Nephron (organoid): ENCODE results near the gene STRADB.

Experiments
- H3K27ac Mint-ChIP-seq, 3 experiments: 2 replicates each; pipeline ENCODE4 v1.8.0; 2020; ENCODE audit warnings: mixed read lengths in 3 of 3, mild to moderate bottlenecking in 2 of 3, moderate library complexity in 1 of 3
- H3K27me3 Mint-ChIP-seq: 2 replicates; pipeline ENCODE4 v1.8.0; 2021; ENCODE audit warnings: low read depth, mild to moderate bottlenecking, moderate library complexity, mixed read lengths
- H3K36me3 Mint-ChIP-seq: 2 replicates; pipeline ENCODE4 v1.8.0; 2020; ENCODE audit warnings: low read depth, mixed read lengths
- H3K4me1 Mint-ChIP-seq: 2 replicates; pipeline ENCODE4 v1.8.0; 2020; ENCODE audit warnings: mixed read lengths
- H3K4me3 Mint-ChIP-seq, 3 experiments: 2 replicates each; pipeline ENCODE4 v1.8.0; 2020; ENCODE audit warnings: mild to moderate bottlenecking in 3 of 3, mixed read lengths in 3 of 3, moderate library complexity in 2 of 3
- H3K9me3 Mint-ChIP-seq: 2 replicates; pipeline ENCODE4 v1.8.0; 2020; ENCODE audit warnings: mixed read lengths
- TF ChIP-seq, protein P1 (sequence below), 3 experiments: fragments of 200-600 bp; sonication (generic); IDR thresholded peaks; one replicate each; pipeline ENCODE4 v1.5.0; 2021; ENCODE audit warnings: antibody characterized with exemption in 3 of 3; ENCODE audit not compliant: unreplicated experiment in 3 of 3

The STRADB gene

DNA sequence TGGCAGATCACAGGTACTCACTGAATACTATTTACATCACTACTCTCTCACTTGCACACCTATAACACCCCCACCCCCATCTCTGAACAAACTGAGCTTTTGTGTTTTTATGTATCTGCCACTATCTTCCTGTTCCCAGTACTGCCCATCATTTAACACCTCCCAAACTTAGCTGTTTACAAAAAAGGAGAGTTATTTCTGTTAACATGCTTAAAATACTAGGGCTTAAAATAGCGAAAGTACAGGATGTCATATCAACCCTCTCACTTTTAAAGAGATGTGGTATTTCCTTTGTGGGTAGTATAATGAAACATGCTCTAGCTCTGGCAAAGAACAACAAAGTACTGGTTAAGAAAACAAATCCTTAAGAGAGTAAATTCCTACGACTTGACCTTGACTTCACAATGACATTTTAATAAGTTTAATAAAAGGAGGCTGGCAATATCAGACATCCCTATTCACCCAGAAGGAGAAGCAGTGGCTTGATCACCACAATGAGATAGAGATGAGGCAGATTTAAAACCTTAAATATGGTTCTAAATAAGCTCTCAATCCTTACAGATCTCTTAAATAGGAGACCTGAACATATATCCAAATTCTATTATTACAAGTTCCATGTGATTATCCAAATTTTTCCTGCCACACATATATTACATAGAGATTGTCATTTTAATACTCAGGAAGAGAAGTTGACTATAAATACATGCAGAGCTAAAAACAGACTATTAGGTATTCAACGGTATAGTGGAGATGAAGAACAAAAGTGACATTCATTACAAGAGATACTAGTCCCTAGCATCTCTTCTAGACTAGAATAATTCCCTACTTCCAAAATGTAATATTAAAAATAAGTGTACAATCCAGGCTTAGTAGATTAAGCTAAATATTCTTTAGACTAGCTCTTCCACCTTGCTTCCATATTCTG lies 37.2 kb upstream of the STRADB start:
- no peaks in the 10 kb centered on the region for H3K9me3 Mint-ChIP-seq
- TF ChIP-seq, protein P1, sequence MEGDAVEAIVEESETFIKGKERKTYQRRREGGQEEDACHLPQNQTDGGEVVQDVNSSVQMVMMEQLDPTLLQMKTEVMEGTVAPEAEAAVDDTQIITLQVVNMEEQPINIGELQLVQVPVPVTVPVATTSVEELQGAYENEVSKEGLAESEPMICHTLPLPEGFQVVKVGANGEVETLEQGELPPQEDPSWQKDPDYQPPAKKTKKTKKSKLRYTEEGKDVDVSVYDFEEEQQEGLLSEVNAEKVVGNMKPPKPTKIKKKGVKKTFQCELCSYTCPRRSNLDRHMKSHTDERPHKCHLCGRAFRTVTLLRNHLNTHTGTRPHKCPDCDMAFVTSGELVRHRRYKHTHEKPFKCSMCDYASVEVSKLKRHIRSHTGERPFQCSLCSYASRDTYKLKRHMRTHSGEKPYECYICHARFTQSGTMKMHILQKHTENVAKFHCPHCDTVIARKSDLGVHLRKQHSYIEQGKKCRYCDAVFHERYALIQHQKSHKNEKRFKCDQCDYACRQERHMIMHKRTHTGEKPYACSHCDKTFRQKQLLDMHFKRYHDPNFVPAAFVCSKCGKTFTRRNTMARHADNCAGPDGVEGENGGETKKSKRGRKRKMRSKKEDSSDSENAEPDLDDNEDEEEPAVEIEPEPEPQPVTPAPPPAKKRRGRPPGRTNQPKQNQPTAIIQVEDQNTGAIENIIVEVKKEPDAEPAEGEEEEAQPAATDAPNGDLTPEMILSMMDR (IDR thresholded peaks at IDR 0.05; ENCODE audit: unreplicated experiment in 3 of 3), result no peak
- H3K27me3 Mint-ChIP-seq, result no peaks in the 10 kb centered on the region
- peaks cover 26% of the 10 kb centered on the region for H3K36me3 Mint-ChIP-seq
- no peaks in the 10 kb centered on the region for H3K4me1 Mint-ChIP-seq
- H3K4me3 Mint-ChIP-seq, result no peak overlapping the region
- H3K27ac Mint-ChIP-seq, result no peak overlapping the region

DNA sequence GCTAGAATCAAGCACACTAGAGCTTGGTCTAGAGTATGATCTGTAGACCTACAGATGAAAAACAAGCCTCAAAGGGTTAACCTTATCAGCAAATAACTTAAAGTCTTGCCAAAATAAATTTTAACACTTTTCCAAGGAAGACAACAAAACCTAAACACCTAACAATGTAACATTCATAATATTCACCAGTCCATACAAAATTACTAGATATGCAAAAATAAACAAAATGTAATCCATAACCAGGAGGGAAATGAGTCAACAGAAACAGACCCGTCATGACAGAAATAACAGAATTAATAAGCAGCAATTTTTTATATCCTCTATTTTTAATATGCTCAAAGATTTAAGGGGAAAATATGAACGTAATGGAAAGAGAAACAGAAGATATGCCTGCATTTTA lies 36.4 kb upstream of the STRADB start:
- no peaks in the 10 kb centered on the region for H3K4me1 Mint-ChIP-seq
- H3K9me3 Mint-ChIP-seq, result no peaks in the 10 kb centered on the region
- peaks cover 29% of the 10 kb centered on the region for H3K36me3 Mint-ChIP-seq
- H3K4me3 Mint-ChIP-seq, result no peak overlapping the region
- H3K27ac Mint-ChIP-seq, result no peak overlapping the region
- H3K27me3 Mint-ChIP-seq, result no peaks in the 10 kb centered on the region
- TF ChIP-seq, protein P1 (IDR thresholded peaks at IDR 0.05; ENCODE audit: unreplicated experiment in 3 of 3), result no peak

DNA sequence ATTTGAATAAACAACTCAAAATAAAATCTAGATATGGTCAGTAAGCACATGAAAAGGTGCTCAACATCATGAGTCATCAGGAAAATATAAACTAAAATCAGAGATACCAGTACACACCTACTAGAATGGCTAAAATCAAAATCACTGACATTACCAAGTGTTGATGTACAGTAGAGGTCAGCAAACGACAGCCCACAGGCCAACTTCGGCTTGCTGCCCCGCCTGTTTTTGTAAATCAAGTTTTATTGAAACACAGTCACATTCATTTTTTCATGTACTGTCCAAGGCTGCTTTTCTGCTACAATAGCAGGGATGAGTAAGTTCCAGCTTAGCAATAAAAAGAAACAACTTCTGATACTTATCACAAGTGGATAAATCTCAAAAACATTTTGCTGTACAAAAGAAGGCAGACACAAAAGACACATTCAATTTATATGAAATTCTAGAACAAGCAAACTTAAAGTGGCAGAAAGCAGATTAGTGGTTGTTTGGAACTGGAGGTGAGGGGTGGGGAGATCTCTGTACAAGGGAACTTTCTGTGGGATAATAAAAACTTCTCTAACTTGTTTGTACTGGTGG lies 32.4 kb upstream of the STRADB start:
- peaks cover 5% of the 10 kb centered on the region for H3K4me1 Mint-ChIP-seq
- H3K4me3 Mint-ChIP-seq, result no peak overlapping the region

DNA sequence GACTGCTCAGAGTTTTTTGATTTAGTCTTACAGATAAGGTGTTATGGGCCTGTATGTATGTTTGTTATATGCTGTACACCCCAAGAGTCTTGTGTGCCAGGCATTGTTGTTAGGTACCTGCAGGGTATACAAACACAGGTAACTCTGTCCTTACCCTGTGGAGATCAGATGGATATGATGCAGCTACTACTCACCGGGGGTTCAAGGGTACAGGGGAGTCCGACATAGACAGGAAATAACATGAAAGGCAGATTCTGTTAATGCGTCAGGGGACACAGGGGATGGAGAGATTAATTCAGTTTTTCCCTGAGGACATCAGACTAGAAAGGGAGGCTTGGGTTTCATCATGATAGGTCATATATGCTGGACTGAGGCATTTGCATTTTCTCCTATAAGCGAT lies 31.6 kb upstream of the STRADB start:
- TF ChIP-seq, protein P1 (IDR thresholded peaks at IDR 0.05; ENCODE audit: unreplicated experiment in 3 of 3), result no peak
- H3K27ac Mint-ChIP-seq, result no peak overlapping the region
- H3K36me3 Mint-ChIP-seq, result peaks cover 19% of the 10 kb centered on the region
- no peak overlapping the region for H3K4me3 Mint-ChIP-seq
- peaks cover 5% of the 10 kb centered on the region for H3K4me1 Mint-ChIP-seq
- no peaks in the 10 kb centered on the region for H3K9me3 Mint-ChIP-seq
- H3K27me3 Mint-ChIP-seq, result no peaks in the 10 kb centered on the region

More for the DNA sequence above, 32.4 kb upstream of the STRADB start:
- H3K27me3 Mint-ChIP-seq, result no peaks in the 10 kb centered on the region
- H3K36me3 Mint-ChIP-seq, result peaks cover 19% of the 10 kb centered on the region
- TF ChIP-seq, protein P1 (IDR thresholded peaks at IDR 0.05; ENCODE audit: unreplicated experiment in 3 of 3), result no peak
- no peaks in the 10 kb centered on the region for H3K9me3 Mint-ChIP-seq
- H3K27ac Mint-ChIP-seq, result no peak overlapping the region

DNA sequence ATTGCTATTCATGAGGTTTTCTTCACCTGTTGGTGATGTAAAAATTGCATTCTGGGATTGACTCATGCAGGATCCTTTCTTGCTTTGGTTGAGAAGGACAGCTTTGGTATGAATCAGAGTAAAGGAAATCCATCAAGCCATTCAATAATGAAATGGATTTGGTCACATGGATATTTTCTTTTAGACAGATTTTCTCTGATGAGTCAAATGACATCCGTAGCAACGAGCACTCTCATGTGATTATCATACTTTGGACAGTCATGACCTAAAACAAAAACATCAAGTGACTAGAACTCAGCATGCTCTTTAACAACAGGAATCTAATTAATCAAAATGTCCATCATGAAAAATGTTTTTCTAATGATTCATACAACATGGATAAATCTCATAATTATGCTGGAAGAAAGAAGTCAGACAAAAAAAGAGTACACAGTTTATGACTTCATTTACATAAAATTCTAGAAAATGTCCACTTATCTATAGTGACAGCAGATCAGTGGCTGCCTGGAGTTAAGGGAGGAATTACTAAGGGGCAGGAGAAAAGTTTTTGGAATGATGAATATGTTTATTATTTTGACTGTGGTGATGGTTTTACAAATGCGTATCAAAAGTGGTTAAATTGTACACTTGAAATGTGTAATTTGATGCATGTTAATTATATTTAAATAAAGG lies 31.0 kb upstream of the STRADB start:
- TF ChIP-seq, protein P1 (IDR thresholded peaks at IDR 0.05; ENCODE audit: unreplicated experiment in 3 of 3), result no peak
- H3K4me3 Mint-ChIP-seq, result no peak overlapping the region
- H3K9me3 Mint-ChIP-seq, result no peaks in the 10 kb centered on the region
- H3K36me3 Mint-ChIP-seq, result peaks cover 19% of the 10 kb centered on the region
- H3K27me3 Mint-ChIP-seq, result no peaks in the 10 kb centered on the region
- H3K4me1 Mint-ChIP-seq, result peaks cover 5% of the 10 kb centered on the region
- H3K27ac Mint-ChIP-seq, result no peak overlapping the region
